ENCODE data around the gene PRRG2.

Gene PRRG2

DNA sequence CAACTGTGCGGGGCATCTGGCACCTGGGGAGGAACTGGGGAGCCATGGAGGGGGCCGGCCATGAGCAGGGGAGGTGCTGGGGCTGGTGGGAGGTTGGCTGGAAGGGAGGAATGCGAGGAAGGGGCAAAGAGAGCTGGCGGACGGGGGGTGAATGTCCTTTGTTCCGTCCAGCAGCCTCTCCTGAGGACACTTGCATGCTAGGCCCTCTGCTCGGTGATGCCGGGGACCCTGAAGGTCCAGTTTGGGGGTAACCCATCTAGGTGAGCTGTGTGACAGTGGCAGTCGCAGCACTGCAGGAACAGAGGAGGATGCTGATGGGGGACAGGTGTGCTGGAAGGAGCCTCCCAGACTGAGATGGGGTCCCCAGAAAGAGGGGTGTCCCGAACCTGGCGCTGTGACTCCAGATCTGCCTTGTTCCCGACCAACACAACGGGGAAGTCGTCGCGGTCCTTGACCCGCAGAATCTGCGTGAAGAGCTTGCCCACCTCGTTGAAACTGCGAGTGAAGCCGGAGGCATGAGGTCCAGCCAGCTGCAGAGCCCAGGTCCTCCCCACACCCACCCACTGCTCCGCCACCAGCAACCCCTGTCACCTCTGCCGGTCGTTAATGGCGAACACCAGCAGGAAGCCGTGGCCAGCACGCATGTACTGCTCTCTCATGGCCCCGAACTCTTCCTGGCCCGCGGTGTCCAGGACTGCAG lies 55.3 kb downstream of the PRRG2 start:
- Histone ChIP-seq H3K4me1 (ENCODE audit: low read depth, poor library complexity, severe bottlenecking) (peaks cover 21% of the 10 kb centered on the region), H3K9ac (no peak overlapping the region), H3K27ac (no peak overlapping the region), H2AFZ (ENCODE audit: low read depth) (no peak overlapping the region), H3K27me3 (ENCODE audit: insufficient read depth, low read depth) (peaks cover 14% of the 10 kb centered on the region; the same call in 1 of the 2 replicates), H3K4me3 (IDR thresholded peaks at IDR 0.05; ENCODE audit: insufficient read depth, low read depth, low read length) (no peak overlapping the region), H3K79me2 (ENCODE audit: insufficient read depth, low read depth) (no peaks in the 10 kb centered on the region), H3K36me3 (ENCODE audit: insufficient read depth) (no peaks in the 10 kb centered on the region), H4K20me1 (ENCODE audit: insufficient read depth) (no peaks in the 10 kb centered on the region), H3K4me2 (no peak overlapping the region)
- TF ChIP-seq, protein P1, sequence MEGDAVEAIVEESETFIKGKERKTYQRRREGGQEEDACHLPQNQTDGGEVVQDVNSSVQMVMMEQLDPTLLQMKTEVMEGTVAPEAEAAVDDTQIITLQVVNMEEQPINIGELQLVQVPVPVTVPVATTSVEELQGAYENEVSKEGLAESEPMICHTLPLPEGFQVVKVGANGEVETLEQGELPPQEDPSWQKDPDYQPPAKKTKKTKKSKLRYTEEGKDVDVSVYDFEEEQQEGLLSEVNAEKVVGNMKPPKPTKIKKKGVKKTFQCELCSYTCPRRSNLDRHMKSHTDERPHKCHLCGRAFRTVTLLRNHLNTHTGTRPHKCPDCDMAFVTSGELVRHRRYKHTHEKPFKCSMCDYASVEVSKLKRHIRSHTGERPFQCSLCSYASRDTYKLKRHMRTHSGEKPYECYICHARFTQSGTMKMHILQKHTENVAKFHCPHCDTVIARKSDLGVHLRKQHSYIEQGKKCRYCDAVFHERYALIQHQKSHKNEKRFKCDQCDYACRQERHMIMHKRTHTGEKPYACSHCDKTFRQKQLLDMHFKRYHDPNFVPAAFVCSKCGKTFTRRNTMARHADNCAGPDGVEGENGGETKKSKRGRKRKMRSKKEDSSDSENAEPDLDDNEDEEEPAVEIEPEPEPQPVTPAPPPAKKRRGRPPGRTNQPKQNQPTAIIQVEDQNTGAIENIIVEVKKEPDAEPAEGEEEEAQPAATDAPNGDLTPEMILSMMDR (conservative IDR thresholded peaks at IDR 0.05; ENCODE audit: low read depth, low read length), result no peak

- TF ChIP-seq, protein P1 (conservative IDR thresholded peaks at IDR 0.05; ENCODE audit: low read depth, low read length), result no peak
- Histone ChIP-seq H4K20me1 (ENCODE audit: insufficient read depth) (no peaks in the 10 kb centered on the region), H3K4me3 (IDR thresholded peaks at IDR 0.05; ENCODE audit: insufficient read depth, low read depth, low read length) (no peak overlapping the region), H3K79me2 (ENCODE audit: insufficient read depth, low read depth) (peaks cover 9% of the 10 kb centered on the region), H3K4me2 (no peak overlapping the region), H3K36me3 (ENCODE audit: insufficient read depth) (no peaks in the 10 kb centered on the region), H2AFZ (ENCODE audit: low read depth) (no peak overlapping the region), H3K9ac (no peak overlapping the region), H3K27ac (no peak overlapping the region), H3K4me1 (ENCODE audit: low read depth, poor library complexity, severe bottlenecking) (peaks cover 28% of the 10 kb centered on the region), H3K27me3 (ENCODE audit: insufficient read depth, low read depth) (peaks cover 14% of the 10 kb centered on the region; the same call in 1 of the 2 replicates)
These were observed 57.0 kb downstream of the PRRG2 start for GRCh38 chr19:49637821-49638738.

DNA sequence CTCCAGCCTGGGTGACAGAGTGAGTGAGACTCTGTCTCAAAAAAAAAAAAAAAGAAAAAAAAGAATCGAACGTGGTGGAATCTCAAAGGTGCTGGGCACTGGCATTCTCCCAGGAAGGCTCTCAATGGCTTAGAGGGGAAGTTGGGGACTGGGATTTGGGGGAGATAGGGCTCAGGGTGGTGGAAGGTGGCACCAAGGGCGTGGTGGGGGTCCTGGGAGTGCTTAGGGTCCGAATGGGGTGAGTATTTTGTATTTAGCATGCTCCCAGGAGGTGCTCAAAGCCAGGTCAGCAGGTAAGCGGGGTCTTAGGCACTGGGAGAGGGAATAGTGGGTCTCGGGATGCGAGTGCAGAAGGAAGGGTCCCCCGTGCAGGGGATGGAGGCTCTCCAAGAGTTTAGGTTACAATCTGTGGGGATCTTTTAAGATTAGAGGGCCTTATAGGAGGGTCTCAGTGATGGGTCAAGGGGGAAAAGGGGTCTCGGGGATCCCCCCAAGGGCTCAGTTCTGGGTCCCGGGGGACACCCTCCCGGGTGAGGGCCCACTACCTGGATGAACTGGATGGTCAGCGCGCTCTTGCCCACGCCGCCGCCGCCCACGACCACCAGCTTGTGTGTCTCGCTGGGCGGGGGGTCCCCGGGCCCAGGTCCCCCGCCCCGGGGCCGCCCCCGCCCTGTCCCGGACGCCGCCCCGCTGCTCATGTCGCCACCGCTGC lies 58.4 kb downstream of the PRRG2 start:
- peak overlapping the region; percentile 63; the same call in 1 of the 2 replicates for H2AFZ ChIP-seq (ENCODE audit: low read depth)
- H4K20me1 ChIP-seq (ENCODE audit: insufficient read depth), result no peaks in the 10 kb centered on the region
- peaks cover 35% of the 10 kb centered on the region for H3K4me1 ChIP-seq (ENCODE audit: low read depth, poor library complexity, severe bottlenecking)
- H3K36me3 ChIP-seq (ENCODE audit: insufficient read depth), result no peaks in the 10 kb centered on the region
- peak overlapping the region; percentile 84 for H3K4me2 ChIP-seq
- peaks cover 24% of the 10 kb centered on the region for H3K79me2 ChIP-seq (ENCODE audit: insufficient read depth, low read depth)
- H3K9ac ChIP-seq, result peak overlapping the region; percentile 42; the same call in 1 of the 2 replicates
- H3K4me3 ChIP-seq (IDR thresholded peaks at IDR 0.05; ENCODE audit: insufficient read depth, low read depth, low read length), result no peak overlapping the region
- H3K27me3 ChIP-seq (ENCODE audit: insufficient read depth, low read depth), result peaks cover 14% of the 10 kb centered on the region; the same call in 1 of the 2 replicates
- TF ChIP-seq, protein P1 (conservative IDR thresholded peaks at IDR 0.05; ENCODE audit: low read depth, low read length), result no peak
- no peak overlapping the region for H3K27ac ChIP-seq
